Hepatocyte (in vitro differentiated cells): ENCODE measurements around the gene FXYD2.

Source experiments
- CTCF ChIP-seq: fragments of 200-600 bp; sonication (generic); IDR thresholded peaks from 2 replicates; pipeline ENCODE4 v1.5.1; 2016; ENCODE audit warnings: antibody characterized with exemption, mild to moderate bottlenecking; ENCODE audit not compliant: poor library complexity
- EZH2 ChIP-seq: fragments of 200-600 bp; sonication (generic); IDR thresholded peaks from 2 replicates; pipeline ENCODE4 v1.6.1; 2016; ENCODE audit warnings: antibody characterized with exemption, mild to moderate bottlenecking, borderline replicate concordance

GRCh38 chr11:117790279-117790678 is 34.3 kb downstream of the FXYD2 start:
- no peak for TF ChIP-seq CTCF
- no peak for TF ChIP-seq EZH2
